Activated naive CD4-positive, alpha-beta T cell treated with anti-CD3 and anti-CD28 coated beads for 36 hours (primary cell): Measurements from ENCODE around the gene DMBT1. TPM values are rescaled to one million over a fixed set of nuclear protein-coding genes. Genes with fewer than 3 reads are reported as not detected.

Source experiments
- CTCF ChIA-PET: fragments of 350-600 bp; sonication (Branson Sonifier 250); formaldehyde crosslinking; loops from one replicate; lab custom pipeline; 2021; ENCODE audit warnings: antibody characterized with exemption; lab: Charles Lee
- DNase-seq: peaks from one replicate; pipeline ENCODE4 v3.0.0-alpha.2; 2020
- H3K27ac Mint-ChIP-seq: one replicate; pipeline ENCODE4 v1.8.0; 2021; ENCODE audit warnings: mild to moderate bottlenecking, mixed read lengths
- H3K27me3 Mint-ChIP-seq: one replicate; pipeline ENCODE4 v1.8.0; 2021; ENCODE audit warnings: low read depth, mixed read lengths
- H3K36me3 Mint-ChIP-seq: one replicate; pipeline ENCODE4 v1.8.0; 2021; ENCODE audit warnings: low read depth, mixed read lengths
- H3K4me1 Mint-ChIP-seq: one replicate; pipeline ENCODE4 v1.8.0; 2021; ENCODE audit warnings: low read depth, mixed read lengths
- H3K4me3 Mint-ChIP-seq: one replicate; pipeline ENCODE4 v1.8.0; 2021; ENCODE audit warnings: mild to moderate bottlenecking, moderate library complexity, mixed read lengths
- H3K9me3 Mint-ChIP-seq: one replicate; pipeline ENCODE4 v1.8.0; 2021; ENCODE audit warnings: mixed read lengths
- intact Hi-C: fragments of 100-400 bp; cut with micrococcal nuclease; formaldehyde crosslinking; loops from one replicate; pipeline ENCODE4 v1.15.1; 2023
- total RNA-seq, 2 experiments: library from RNA; stranded (reverse); gene quantifications; one replicate each; pipeline ENCODE4 v1.2.3, GENCODE V29; 2021

DMBT1 gene
- total RNA-seq, 2 experiments from 2014 or later, result not detected

GRCh38 chr10:122656741-122657140, 96.2 kb downstream of the DMBT1 start:
- Mint-ChIP-seq H3K4me1 (no peaks in the 10 kb centered on the region), H3K27ac (no peak overlapping the region), H3K27me3 (peaks cover 8% of the 10 kb centered on the region), H3K36me3 (no peaks in the 10 kb centered on the region), H3K4me3 (no peak overlapping the region), H3K9me3 (peaks cover 2% of the 10 kb centered on the region)
- DNase-seq, result no peak
- CTCF ChIA-PET, result no interaction called here
- intact Hi-C loops, result no loop called here

- Mint-ChIP-seq H3K27ac (no peak overlapping the region), H3K27me3 (peaks cover 4% of the 10 kb centered on the region), H3K36me3 (no peaks in the 10 kb centered on the region), H3K9me3 (no peaks in the 10 kb centered on the region), H3K4me1 (no peaks in the 10 kb centered on the region), H3K4me3 (no peak overlapping the region)
- CTCF ChIA-PET, result no interaction called here
- intact Hi-C loops, result no loop called here
- no peak for DNase-seq
Measured at GRCh38 chr10:122657255-122657654, 96.7 kb downstream of the DMBT1 start.

- intact Hi-C loops, result no loop called here
- no peak for DNase-seq
- CTCF ChIA-PET, result no interaction called here
- peaks cover 8% of the 10 kb centered on the region for H3K27me3 Mint-ChIP-seq
- no peaks in the 10 kb centered on the region for H3K36me3 Mint-ChIP-seq
- H3K4me3 Mint-ChIP-seq, result no peak overlapping the region
- H3K4me1 Mint-ChIP-seq, result no peaks in the 10 kb centered on the region
- H3K27ac Mint-ChIP-seq, result no peak overlapping the region
- H3K9me3 Mint-ChIP-seq, result no peaks in the 10 kb centered on the region
Measured at GRCh38 chr10:122657729-122658128, 97.2 kb downstream of the DMBT1 start.

GRCh38 chr10:122658356-122659049, 97.9 kb downstream of the DMBT1 start:
- no peak overlapping the region for H3K4me3 Mint-ChIP-seq
- H3K27ac Mint-ChIP-seq, result no peak overlapping the region
- no peaks in the 10 kb centered on the region for H3K9me3 Mint-ChIP-seq
- CTCF ChIA-PET, result no interaction called here
- intact Hi-C loops, result no loop called here
- DNase-seq, result no peak
- H3K27me3 Mint-ChIP-seq, result peaks cover 4% of the 10 kb centered on the region
- no peaks in the 10 kb centered on the region for H3K4me1 Mint-ChIP-seq
- no peaks in the 10 kb centered on the region for H3K36me3 Mint-ChIP-seq

- no peak overlapping the region for H3K27ac Mint-ChIP-seq
- peaks cover 3% of the 10 kb centered on the region for H3K27me3 Mint-ChIP-seq
- CTCF ChIA-PET, result no interaction called here
- no peaks in the 10 kb centered on the region for H3K9me3 Mint-ChIP-seq
- DNase-seq, result no peak
- intact Hi-C loops, result no loop called here
- no peaks in the 10 kb centered on the region for H3K4me1 Mint-ChIP-seq
- H3K4me3 Mint-ChIP-seq, result no peak overlapping the region
- H3K36me3 Mint-ChIP-seq, result no peaks in the 10 kb centered on the region
Measured at GRCh38 chr10:122659126-122659525, 98.6 kb downstream of the DMBT1 start.

- no peak overlapping the region for H3K27ac Mint-ChIP-seq
Measured at GRCh38 chr10:122659651-122660050, 99.1 kb downstream of the DMBT1 start.

GRCh38 chr10:122660696-122661095, 100.1 kb downstream of the DMBT1 start:
- no peaks in the 10 kb centered on the region for H3K4me1 Mint-ChIP-seq
- no peak for DNase-seq
- no peak overlapping the region for H3K4me3 Mint-ChIP-seq
- no peaks in the 10 kb centered on the region for H3K9me3 Mint-ChIP-seq
- intact Hi-C loops, result no loop called here
- no peaks in the 10 kb centered on the region for H3K36me3 Mint-ChIP-seq
- H3K27me3 Mint-ChIP-seq, result peaks cover 6% of the 10 kb centered on the region
- CTCF ChIA-PET, result no interaction called here
- no peak overlapping the region for H3K27ac Mint-ChIP-seq

More at GRCh38 chr10:122659651-122660050, 99.1 kb downstream of the DMBT1 start:
- H3K36me3 Mint-ChIP-seq, result no peaks in the 10 kb centered on the region
- CTCF ChIA-PET, result no interaction called here
- no peaks in the 10 kb centered on the region for H3K4me1 Mint-ChIP-seq
- H3K4me3 Mint-ChIP-seq, result no peak overlapping the region
- H3K27me3 Mint-ChIP-seq, result peaks cover 3% of the 10 kb centered on the region
- DNase-seq, result no peak
- intact Hi-C loops, result no loop called here
- H3K9me3 Mint-ChIP-seq, result no peaks in the 10 kb centered on the region

- H3K4me3 Mint-ChIP-seq, result no peak overlapping the region
- H3K9me3 Mint-ChIP-seq, result no peaks in the 10 kb centered on the region
- H3K4me1 Mint-ChIP-seq, result no peaks in the 10 kb centered on the region
- no peak overlapping the region for H3K27ac Mint-ChIP-seq
- H3K36me3 Mint-ChIP-seq, result no peaks in the 10 kb centered on the region
- peaks cover 6% of the 10 kb centered on the region for H3K27me3 Mint-ChIP-seq
- intact Hi-C loops, result no loop called here
- CTCF ChIA-PET, result no interaction called here
- no peak for DNase-seq
Measured at GRCh38 chr10:122662231-122662630, 101.7 kb downstream of the DMBT1 start.

- DNase-seq, result no peak
- CTCF ChIA-PET, result interaction anchor here (0.6 to 0.7 kb wide), 2 partner anchors 123 to 213 kb away, joined by 3 to 5 read pairs; no protein-coding TSS in a partner anchor
- no peaks in the 10 kb centered on the region for H3K4me1 Mint-ChIP-seq
- H3K4me3 Mint-ChIP-seq, result no peak overlapping the region
- no peaks in the 10 kb centered on the region for H3K36me3 Mint-ChIP-seq
- H3K27ac Mint-ChIP-seq, result no peak overlapping the region
- H3K9me3 Mint-ChIP-seq, result no peaks in the 10 kb centered on the region
- intact Hi-C loops, result no loop called here
- peaks cover 9% of the 10 kb centered on the region for H3K27me3 Mint-ChIP-seq
Measured at GRCh38 chr10:122663516-122664130, 103.1 kb downstream of the DMBT1 start.

GRCh38 chr10:122664501-122664900, 103.9 kb downstream of the DMBT1 start:
- DNase-seq, result no peak
- no peaks in the 10 kb centered on the region for H3K9me3 Mint-ChIP-seq
- intact Hi-C loops, result no loop called here
- CTCF ChIA-PET, result no interaction called here
- no peak overlapping the region for H3K4me3 Mint-ChIP-seq
- peaks cover 9% of the 10 kb centered on the region for H3K27me3 Mint-ChIP-seq
- H3K4me1 Mint-ChIP-seq, result no peaks in the 10 kb centered on the region
- H3K27ac Mint-ChIP-seq, result no peak overlapping the region
- H3K36me3 Mint-ChIP-seq, result no peaks in the 10 kb centered on the region

- peaks cover 9% of the 10 kb centered on the region for H3K27me3 Mint-ChIP-seq
- CTCF ChIA-PET, result no interaction called here
Measured at GRCh38 chr10:122665329-122665860, 104.8 kb downstream of the DMBT1 start.

GRCh38 chr10:122665946-122666345, 105.4 kb downstream of the DMBT1 start:
- Mint-ChIP-seq H3K27me3 (peaks cover 9% of the 10 kb centered on the region), H3K36me3 (no peaks in the 10 kb centered on the region), H3K4me3 (no peak overlapping the region), H3K27ac (no peak overlapping the region), H3K4me1 (no peaks in the 10 kb centered on the region), H3K9me3 (no peaks in the 10 kb centered on the region)
- intact Hi-C loops, result no loop called here
- no peak for DNase-seq
- CTCF ChIA-PET, result no interaction called here

More at GRCh38 chr10:122665329-122665860, 104.8 kb downstream of the DMBT1 start:
- no peaks in the 10 kb centered on the region for H3K4me1 Mint-ChIP-seq
- H3K36me3 Mint-ChIP-seq, result no peaks in the 10 kb centered on the region
- DNase-seq, result no peak
- H3K4me3 Mint-ChIP-seq, result no peak overlapping the region
- no peak overlapping the region for H3K27ac Mint-ChIP-seq
- H3K9me3 Mint-ChIP-seq, result no peaks in the 10 kb centered on the region
- intact Hi-C loops, result no loop called here

GRCh38 chr10:122669045-122669444, 108.5 kb downstream of the DMBT1 start:
- H3K4me3 Mint-ChIP-seq, result no peak overlapping the region

More at GRCh38 chr10:122669045-122669444, 108.5 kb downstream of the DMBT1 start:
- intact Hi-C loops, result no loop called here
- CTCF ChIA-PET, result no interaction called here
- Mint-ChIP-seq H3K27me3 (peaks cover 14% of the 10 kb centered on the region), H3K9me3 (no peaks in the 10 kb centered on the region), H3K4me1 (no peaks in the 10 kb centered on the region), H3K36me3 (no peaks in the 10 kb centered on the region), H3K27ac (no peak overlapping the region)
- DNase-seq, result no peak
